GM18502 (cell line): ENCODE results near the gene SYDE2.
"Not testable (repeated sequence)": the region's sequence is repeated elsewhere in the genome, so short reads cannot be mapped to it uniquely, and the experiment has no call there.

ENCODE experiments used
- ATAC-seq: cut with Tn5 transposase; IDR thresholded peaks from one replicate; pipeline ENCODE4 v1.9.1; 2021; ENCODE audit warnings: mild to moderate bottlenecking; ENCODE audit not compliant: unreplicated experiment, poor library complexity

The SYDE2 gene

DNA sequence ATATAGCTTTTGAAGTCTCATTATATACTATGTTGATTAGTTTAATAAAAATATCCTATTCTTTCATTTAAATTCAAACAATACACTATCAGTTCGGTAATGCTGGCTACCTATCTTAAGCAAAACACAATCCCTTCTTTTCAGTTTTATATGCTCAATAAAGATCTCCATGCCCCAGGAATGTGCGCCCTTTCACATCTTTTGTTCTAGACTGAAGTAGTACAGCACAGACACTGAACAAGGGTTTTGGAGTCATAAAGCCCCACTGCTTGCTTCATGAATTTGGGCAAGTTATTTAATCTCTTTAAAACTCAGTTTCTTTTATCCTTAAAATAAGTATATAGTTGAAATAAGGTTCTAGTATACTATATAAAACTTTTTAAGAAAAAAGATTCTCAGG, 22.4 kb downstream of the SYDE2 start:
- no peak for ATAC-seq

DNA sequence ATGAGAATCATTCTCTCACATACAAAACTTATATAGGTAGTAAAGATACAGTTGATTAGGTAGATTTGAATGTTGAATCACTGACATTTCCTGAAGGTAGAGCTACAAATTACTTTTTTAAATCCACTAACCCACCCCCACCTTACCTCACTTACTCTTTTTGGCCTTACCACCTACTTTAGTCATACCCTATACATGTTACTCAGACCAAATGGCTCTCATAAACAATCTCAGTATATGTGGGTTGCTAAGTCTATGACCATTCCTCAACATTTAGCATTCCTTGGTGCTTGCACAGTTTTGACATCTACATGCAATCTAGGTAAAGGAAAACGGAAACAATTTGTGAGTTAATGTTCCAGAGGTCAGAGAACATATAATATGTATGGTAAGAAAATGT, 26.3 kb downstream of the SYDE2 start:
- ATAC-seq, result no peak

GRCh38 chr1:85172684-85173337, 28.0 kb downstream of the SYDE2 start:
- ATAC-seq, result no peak

DNA sequence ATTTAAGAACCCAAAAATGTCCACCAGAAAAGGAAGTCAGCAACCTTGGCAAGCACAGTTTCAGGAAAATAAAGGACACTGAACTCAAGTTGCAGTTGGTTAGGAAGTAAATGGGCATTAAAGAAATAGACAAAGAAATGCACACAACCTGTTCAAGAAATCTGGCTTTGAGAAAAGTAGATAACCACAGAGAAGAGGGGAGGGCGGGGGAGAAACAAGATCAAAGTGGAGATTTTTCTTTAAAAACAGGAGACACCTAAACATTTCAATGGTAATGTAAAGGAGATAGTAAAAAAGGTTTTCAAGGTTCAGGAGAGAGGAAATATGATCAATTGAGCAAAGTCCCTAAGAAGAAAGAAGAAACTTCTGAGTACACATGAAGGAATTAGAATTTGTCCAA, 29.1 kb downstream of the SYDE2 start:
- no peak for ATAC-seq

DNA sequence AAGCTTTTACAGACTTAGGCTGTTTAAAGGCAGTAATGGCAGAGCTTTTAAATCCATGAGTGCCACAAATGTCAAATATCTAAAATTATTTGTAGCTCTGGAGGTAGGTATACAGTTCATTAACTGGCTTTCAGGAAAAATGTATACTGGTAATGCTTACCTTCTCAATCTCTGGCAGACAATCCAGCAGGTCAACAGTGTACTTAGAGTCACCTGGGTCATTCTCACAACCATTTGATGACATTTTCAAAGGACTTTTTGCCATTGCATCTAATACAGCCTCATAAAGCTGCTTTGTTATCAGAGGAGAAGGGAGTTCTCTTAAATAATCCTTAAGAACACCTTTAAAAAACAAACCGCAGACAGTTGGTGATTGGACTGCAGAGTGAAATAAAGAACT, 31.9 kb downstream of the SYDE2 start:
- no peak for ATAC-seq

GRCh38 chr1:85166351-85166750, 34.5 kb downstream of the SYDE2 start:
- no peak for ATAC-seq

- no peak for ATAC-seq
Measured at GRCh38 chr1:85158910-85159309, 41.9 kb downstream of the SYDE2 start.

GRCh38 chr1:85157436-85157835, 43.4 kb downstream of the SYDE2 start:
- no peak for ATAC-seq

- peak; percentile 73 for ATAC-seq
Measured at GRCh38 chr1:85153149-85153891, 47.5 kb downstream of the SYDE2 start.

GRCh38 chr1:85151446-85151845, 49.4 kb downstream of the SYDE2 start:
- no peak for ATAC-seq

DNA sequence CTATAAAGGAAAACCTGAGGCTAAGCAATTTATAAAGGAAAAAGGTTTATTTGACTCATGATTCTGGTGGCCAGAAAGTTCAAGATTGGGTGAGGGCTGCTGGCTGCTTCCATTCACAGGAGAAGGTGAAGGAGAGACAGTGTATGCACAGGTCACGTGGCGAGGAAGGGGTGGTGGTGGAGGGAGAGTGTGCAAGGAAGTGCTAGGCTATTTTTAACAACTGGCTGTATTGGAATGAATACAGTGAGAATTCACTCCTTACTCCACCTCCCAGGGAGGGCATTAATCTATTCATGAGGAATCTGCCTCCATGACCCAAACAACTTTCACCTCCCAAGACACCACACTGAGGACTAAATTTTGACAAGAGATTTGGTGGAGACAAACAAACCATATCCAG, 51.0 kb downstream of the SYDE2 start:
- no peak for ATAC-seq

DNA sequence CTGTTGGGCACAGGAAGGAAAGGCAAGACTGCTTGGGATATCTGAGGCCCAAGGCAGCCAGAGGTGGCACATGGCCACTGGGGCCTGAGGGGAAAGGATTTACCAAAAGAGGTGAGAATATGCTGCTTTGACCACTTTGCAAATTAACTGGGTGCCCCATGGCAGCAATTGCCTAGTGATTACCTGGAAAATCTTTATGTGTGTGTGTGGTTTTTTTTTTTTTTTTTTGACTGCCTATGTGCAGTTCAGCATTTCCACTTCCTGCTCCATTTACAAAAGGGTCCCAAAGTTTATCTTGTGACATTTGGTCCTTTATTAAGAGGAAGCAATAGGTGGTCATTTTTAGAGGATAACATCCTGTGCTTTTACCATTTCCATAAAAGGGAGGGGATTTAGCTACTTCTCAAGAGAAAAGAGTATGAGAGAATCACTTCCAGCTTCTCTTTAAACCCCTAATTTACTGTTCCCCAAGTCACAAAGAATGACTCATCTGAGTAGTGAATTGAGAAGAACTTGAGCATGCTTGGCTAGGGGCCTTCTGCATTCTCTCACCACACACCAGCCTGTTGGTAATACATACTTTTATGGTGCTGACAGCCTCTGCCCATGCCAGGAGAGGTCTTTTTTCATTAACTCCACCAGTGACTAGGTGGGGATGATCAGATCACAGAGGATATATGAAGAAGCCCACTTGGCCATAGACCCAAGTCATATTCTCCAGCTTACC, 52.1 kb downstream of the SYDE2 start:
- ATAC-seq, result peak; percentile 95

GRCh38 chr1:85146972-85147359, 53.9 kb downstream of the SYDE2 start:
- no peak for ATAC-seq

DNA sequence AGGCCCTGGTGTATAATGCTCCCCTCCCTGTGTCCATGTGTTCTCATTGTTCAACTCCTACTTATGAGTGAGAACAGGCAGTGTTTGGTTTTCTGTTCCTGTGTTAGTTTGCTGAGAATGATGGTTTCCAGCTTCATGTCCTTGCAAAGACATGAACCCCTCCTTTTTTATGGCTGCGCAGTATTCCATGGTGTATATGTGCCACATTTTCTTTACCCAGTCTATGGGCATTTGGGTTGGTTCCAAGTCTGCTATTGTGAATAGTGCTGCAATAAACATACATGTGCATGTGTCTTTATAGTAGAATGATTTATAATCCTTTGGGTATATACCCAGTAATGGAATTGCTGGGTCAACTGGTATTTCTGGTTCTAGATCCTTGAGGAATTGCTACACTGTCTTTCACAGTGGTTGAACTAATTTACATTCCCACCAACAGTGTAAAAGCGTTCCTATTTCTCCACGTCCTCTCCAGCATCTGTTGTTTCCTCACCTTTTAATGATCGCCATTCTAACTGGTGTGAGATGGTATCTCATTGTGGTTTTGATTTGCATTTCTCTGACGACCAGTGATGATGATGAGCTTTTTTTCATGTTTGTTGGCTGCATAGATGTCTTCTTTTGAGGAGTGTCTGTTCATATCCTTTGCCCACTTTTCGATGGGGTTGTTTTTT, 54.4 kb downstream of the SYDE2 start:
- not testable (repeated sequence) for ATAC-seq

DNA sequence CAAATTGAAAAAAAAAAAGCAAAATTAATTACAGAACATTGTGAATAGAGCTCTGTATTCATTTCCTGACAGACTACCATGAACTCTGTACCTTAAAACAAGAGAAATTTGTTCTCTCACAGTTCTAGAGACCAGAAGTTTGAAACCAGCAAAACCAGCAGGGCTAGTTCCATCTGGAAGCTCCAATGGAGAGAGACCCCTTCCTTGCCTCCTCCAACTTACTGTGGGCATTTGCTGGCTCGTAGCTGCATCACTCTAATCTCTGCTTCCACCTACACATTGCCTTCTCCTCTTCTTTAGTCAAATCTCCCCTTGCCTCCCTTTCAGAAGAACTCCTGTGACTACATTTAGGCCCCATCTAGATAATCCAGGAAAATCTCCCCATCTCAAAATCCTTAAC, 56.5 kb downstream of the SYDE2 start:
- ATAC-seq, result no peak

DNA sequence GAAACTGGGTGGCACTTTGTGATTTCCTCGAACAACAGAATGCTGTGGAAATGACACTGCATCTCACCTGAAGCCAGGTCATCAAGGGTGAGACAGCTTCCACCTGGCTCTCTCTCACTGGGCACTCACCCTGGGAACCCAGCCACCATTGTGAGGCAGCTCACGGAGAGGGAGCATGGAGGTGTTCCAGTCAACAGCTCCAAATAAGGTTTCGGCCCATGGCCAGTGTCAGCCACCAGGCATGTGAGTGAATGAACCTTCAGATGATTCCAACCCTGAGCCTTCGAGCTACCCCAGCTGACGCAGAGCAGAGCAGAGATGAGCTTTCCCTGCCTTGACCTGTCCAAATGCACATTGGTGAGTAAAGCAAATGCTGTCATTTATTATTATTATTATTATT, 58.1 kb downstream of the SYDE2 start:
- ATAC-seq, result no peak

DNA sequence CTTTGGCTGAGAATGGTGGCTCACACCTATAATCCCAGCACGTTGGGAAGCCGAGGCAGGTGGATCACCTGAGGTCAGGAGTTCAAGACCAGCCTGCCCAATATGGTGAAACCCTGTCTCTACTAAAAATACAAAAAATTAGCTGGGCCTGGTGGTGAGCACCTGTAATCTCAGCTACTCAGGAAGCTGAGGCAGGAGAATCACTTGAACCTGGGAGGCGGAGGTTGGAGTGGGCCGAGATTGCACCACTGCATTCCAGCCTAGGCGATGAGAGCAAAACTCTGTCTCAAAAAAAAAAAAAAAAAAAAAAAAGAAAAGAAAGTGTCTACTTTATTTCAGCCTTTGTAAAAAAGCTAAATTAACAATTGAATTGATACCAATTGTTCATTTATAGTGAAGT, 62.4 kb downstream of the SYDE2 start:
- not testable (repeated sequence) for ATAC-seq

DNA sequence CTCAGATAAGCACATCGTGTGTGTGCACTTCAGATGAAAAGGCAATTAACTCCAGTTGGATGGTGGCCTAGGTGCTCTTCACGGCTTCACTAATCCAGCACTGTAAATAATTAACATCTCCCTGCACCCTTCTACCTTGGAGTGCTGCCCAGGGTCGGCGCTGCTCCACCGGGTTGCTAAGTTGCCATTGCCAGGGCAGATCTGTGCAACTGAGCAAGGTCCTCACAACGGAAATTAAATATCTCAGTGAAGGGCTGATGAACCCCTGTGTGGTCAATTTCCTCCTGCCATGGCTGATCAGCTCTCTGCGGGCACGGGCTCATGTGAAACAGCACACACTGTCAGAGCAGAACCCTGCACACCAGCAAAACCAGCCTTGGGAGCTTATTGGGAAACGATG, 63.2 kb downstream of the SYDE2 start:
- no peak for ATAC-seq

- no peak for ATAC-seq
Measured at GRCh38 chr1:85135392-85135798, 65.4 kb downstream of the SYDE2 start.

- no peak for ATAC-seq
Measured at GRCh38 chr1:85134583-85135391, 66.0 kb downstream of the SYDE2 start.
